GM21723 (cell line): ENCODE results near the gene KLF11.
"Not testable (repeated sequence)": the region's sequence is repeated elsewhere in the genome, so short reads cannot be mapped to it uniquely, and the experiment has no call there.

Source experiments
- ATAC-seq: cut with Tn5 transposase; IDR thresholded peaks from one replicate; pipeline ENCODE4 v1.9.1; 2021; ENCODE audit warnings: mild to moderate bottlenecking, moderate library complexity; ENCODE audit not compliant: unreplicated experiment

The KLF11 gene

GRCh38 chr2:10009271-10009810 lies 34.0 kb upstream of the KLF11 start:
- ATAC-seq, result no peak

GRCh38 chr2:10009811-10010781 lies 33.3 kb upstream of the KLF11 start:
- ATAC-seq, result no peak

- not testable (repeated sequence) for ATAC-seq
These were observed 32.3 kb upstream of the KLF11 start for GRCh38 chr2:10010861-10011605.

- not testable (repeated sequence) for ATAC-seq
These were observed 31.6 kb upstream of the KLF11 start for GRCh38 chr2:10011606-10012325.

GRCh38 chr2:10012366-10012962 lies 30.9 kb upstream of the KLF11 start:
- ATAC-seq, result not testable (repeated sequence)

- no peak for ATAC-seq
These were observed 30.3 kb upstream of the KLF11 start for GRCh38 chr2:10012963-10013461.

GRCh38 chr2:10013651-10014417 lies 29.5 kb upstream of the KLF11 start:
- not testable (repeated sequence) for ATAC-seq

- ATAC-seq, result no peak
These were observed 28.7 kb upstream of the KLF11 start for GRCh38 chr2:10014418-10015190.

GRCh38 chr2:10015376-10015989 lies 27.9 kb upstream of the KLF11 start:
- not testable (repeated sequence) for ATAC-seq

GRCh38 chr2:10016001-10016801 lies 27.1 kb upstream of the KLF11 start:
- no peak for ATAC-seq

- no peak for ATAC-seq
These were observed 26.5 kb upstream of the KLF11 start for GRCh38 chr2:10016802-10017258.

GRCh38 chr2:10017313-10017941 lies 25.9 kb upstream of the KLF11 start:
- no peak for ATAC-seq

GRCh38 chr2:10019174-10019573 lies 24.2 kb upstream of the KLF11 start:
- ATAC-seq, result no peak

- ATAC-seq, result no peak
These were observed 23.5 kb upstream of the KLF11 start for GRCh38 chr2:10019602-10020400.

GRCh38 chr2:10022041-10022421 lies 21.3 kb upstream of the KLF11 start:
- no peak for ATAC-seq

GRCh38 chr2:10022445-10022844 lies 20.9 kb upstream of the KLF11 start:
- no peak for ATAC-seq
